ENCODE results near the gene DBN1.

Gene DBN1

DNA sequence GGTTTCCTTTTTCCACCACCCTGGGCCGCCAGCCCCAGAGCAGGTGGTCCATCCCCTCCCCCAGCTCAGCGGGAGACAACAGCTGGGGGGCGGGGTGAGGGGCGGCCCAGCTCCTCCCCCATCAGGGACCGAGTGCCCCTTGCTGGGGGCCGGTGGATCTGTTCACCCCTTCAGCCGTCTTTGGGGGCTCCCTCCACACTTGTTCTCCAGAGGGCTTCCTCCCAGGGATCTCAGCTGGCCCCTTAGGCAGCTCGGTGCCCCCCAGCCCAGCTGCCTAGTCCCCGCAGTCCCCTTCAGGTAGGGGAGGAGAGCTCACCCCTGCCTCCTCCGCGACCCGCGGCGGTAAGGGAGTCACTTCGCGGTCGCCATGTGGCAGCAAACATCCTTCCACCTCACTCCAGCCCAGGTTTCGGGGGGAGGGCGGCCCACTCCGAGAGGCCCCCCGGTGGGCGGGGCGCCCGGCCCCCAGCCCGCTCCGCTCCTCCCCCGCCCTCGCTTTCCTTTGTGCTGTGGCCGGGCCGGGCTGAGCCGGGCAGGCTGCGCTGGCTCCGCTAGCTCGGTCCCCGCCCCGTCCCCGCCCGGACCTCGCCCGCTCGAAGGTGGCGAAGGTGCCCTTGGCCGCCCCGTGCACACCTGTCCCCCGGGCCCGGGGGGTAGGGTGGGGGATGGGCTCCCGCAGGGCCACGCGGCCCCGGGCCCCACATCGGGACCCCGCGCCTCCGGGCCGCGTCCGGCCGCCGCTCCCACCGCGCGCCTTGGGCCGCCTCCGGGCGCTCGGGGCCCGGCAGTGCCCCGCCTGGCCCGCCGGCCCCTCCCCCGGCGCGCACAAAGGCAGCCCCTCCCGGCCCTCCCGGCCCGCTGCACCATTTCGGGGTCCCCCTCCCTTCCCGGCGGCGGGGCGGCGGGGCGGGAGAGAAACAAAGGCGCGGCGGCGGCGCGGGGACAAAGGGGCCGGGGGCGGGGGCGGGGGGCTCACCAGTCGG lies 683 bp downstream of the DBN1 start:
- peak in 3 of 5 donors; percentile 27 to 36 (median 35) for DNase-seq

- no peak for DNase-seq
These were observed 1.7 kb downstream of the DBN1 start for GRCh38 chr5:177471610-177472356.

DNA sequence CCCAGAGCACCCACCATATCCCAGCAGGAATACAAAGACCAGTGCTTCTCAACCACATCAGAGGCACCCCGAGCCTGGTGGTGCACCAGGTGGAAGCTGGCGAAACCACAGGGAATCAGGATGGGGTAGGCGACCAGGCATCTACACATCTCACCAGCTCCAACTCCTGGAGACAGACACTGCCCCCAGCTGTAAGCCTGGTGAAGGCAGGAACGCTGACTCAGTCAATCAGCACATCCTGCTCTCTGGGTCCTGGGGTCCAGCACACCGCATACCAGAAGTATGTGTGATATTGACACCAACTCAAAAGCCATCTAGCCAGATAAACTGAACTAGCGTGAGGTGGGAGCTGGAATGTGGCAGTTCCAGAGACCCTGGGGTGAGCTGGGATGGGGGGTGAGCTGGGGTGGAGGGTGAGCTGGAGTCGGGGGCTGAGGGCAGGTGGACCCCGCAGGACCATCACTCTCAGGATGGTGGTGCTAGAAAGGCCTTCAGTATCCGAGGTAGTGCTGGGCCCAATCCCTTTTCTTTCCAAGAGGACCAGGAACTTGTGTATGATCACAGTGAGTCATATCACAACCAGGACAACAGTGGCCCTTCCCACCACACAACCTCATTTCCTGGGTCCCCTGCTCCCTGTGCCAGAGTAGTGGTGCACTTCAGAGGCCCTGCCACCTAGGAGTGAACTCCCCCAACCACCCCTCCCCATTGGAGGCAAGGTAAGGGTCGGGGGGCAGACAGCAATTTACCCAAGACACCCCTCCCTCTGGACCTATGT lies 2.5 kb downstream of the DBN1 start:
- no peak for DNase-seq

- no peak for DNase-seq
These were observed 3.5 kb downstream of the DBN1 start for GRCh38 chr5:177469750-177470525.

DNA sequence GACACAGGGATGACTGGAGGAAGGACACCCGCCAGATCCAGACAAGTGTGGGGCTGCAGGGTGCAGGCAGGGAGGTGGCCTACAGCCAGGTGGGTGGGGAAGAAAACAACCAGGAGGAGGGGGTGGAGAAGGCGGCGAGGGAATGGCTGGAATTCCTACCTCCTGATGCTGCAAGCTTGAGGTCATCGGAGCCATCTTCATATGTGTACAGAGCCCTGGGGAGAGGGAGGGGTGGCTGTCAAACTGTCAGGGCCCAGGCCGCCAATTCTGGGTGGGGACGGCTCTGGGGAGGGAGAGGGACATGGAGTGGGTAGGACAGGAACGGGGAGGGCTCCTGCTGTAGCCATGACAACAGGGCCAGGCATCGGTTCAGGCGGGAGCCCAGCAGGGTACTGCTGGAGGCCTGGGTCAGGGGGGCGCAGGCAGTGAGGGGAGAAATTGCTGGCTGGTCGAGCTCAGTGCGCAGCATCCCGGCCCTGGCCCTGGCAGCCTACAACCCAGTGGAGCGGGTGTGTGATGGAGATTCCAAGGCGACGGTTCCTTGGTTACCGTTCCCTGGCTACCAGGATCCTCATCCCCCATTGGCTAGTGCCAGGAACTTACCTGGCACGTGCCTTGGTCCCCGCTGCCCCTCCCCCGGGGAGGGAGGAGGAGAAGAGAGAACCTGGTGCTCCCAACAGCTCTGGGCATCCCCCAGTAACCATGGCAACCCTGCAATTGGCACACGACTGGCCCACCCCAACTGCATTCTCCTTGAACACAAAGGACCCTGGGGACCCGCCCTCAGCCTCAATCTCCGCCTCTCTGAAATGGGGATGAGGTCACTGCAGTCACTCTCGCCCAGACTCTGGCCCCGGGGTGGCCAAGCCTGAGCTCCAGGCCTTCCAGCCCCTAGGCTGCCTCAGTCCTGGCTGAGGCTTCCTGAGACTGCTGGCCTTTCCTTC lies 4.5 kb downstream of the DBN1 start:
- no peak for DNase-seq

GRCh38 chr5:177468329-177468684 lies 5.1 kb downstream of the DBN1 start:
- DNase-seq: no peak

GRCh38 chr5:177467436-177467835 lies 6.0 kb downstream of the DBN1 start:
- DNase-seq: no peak

DNA sequence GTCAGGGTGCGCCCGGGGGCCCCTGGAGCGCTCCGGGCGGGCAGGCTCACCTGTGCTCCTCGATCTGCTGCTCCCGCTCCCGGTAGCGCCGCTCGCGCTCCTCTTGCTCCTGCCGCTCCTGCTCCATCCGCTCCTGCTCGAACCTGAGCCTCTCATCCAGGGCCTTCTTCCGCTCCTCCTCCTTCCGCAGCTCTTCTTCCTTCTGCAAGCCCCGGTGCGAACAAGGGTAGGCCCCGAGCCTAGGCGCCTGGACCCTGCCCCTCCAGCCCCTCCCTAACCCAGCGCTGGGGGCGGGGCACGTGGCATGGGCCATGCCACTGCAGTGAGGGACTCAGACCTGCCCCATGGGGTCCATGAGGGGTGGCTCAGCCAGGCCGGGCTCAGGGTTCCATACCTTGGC lies 6.6 kb downstream of the DBN1 start:
- DNase-seq: no peak

DNA sequence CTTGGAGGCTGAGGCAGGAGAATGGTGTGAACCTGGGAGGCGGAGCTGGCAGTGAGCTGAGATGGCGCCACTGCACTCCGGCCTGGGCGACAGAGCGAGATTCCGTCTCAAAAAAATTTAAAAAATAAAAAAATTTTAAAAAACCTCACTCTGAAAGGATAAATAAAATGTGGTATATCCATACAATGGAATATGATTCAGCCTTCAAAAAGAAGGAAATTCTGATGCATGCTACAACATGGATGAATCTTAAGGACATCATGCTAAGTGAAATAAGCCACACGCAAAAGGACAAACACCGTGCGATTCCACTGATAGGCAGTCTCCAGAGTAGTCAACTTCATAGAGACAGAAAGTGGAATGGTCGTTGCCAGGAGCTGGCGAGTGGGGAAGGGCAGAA lies 8.4 kb downstream of the DBN1 start:
- DNase-seq: no peak

DNA sequence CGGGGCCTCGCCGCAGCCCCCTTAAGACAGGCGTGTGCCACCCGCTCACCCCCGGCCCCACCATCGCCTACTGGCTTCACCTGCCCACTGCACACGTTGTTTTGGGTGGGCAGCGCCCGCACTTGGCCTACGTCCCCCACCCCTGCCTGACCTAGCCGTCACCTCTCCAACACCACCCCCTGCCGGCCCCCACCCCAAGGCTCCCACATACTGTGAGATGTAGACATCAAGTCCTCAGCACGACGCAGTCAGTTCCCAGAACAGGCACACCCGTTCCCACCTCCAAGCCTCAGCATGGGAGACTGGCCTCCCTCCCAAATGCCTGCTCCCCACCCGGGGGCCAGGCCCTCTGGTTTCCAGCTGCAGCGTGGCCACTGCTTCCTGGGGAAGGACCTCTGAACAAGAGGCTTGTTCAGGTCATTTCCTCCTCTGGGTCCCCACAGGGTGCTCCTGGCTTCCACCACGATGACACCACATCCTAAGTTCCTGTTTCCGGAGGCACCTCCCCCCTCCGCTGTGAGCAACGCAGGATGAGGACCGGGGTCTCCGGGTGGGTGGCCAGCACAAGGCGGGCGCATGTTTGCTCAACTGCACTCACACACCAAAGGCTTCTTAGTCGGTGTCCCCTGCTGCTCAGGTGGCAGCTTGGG lies 11.3 kb downstream of the DBN1 start:
- no peak for DNase-seq

- DNase-seq: no peak
These were observed 13.4 kb downstream of the DBN1 start for GRCh38 chr5:177459819-177460628.

DNA sequence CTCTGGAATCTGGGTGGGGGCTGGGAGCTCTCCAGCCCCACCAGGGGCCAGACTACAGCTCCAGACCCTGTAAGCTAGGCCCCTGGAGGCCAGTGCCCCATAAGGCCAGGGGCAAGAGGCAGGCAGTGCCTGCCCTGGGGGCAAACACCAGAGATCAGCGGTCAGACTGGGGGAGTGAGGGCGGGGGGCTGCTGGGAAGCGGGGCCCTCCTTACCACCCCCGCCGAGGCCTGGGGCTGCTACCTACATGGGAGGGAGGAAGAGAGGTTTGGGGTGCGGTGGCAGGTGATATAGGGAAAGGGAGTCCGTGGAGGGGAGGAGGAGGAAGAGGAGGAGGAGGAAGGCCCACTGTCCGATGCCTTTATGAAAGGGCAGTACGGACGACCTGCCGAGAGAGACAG lies 14.1 kb downstream of the DBN1 start:
- DNase-seq: no peak

DNA sequence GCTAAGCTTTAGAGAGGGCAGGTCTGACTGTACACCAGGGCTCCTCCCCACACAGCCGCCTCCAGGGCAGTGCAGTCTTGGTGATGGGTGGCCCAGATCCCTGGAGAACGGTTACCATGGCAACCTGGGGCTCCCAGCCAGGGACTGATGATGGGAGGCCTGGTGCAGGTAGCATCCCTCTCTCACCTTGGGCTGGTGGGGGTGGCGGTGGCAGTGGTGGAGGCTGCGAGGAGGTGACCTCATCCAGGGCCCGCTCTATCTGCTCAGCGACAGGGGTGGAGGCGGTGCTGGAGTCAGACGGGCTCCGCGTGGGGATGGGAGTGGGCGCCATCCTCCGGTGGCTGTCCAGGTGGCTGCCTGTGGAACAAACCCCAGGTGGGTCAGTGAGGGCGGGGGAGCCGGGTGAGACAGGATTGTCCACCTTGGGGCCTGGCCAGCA lies 14.5 kb downstream of the DBN1 start:
- no peak for DNase-seq

GRCh38 chr5:177457852-177458681 lies 15.4 kb downstream of the DBN1 start:
- no peak for DNase-seq

GRCh38 chr5:177456976-177457851 lies 16.2 kb downstream of the DBN1 start:
- peak in 3 of 5 donors; percentile 32 to 80 (median 34) for DNase-seq

DNA sequence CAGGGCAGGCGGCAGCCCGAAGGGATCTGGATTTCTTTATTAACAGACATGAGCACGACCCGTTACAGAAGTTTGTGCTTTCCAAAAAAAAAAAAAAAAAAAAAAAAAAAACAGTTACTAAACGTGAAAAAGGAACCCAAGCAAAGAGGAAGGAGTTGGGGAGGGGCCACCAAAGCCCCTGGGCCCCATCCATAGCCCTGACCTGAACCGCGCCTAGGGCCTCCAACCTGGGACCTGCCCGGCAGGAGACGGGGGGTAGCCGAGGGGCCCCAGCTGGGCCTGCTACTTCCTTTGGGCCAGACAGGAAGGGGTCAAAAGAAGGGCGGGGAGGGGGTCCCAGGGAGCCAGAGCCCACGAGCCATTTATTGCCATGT lies 16.9 kb downstream of the DBN1 start:
- no peak for DNase-seq

Measured in T-helper 1 cell (primary cell).